Spleen (tissue), 11 donors: ENCODE results near the gene CDH13. TPM values are rescaled to one million over a fixed set of nuclear protein-coding genes. Genes with fewer than 3 reads are reported as not detected.
A peak's percentile ranks its signal among the peaks of the same experiment; 100 is the strongest.

ENCODE experiments used
- DNase-seq: peaks from one replicate; pipeline ENCODE4 v3.0.0-alpha.2; 2020
- H3K27ac ChIP-seq, 8 donors: fragments of 200-600 bp; sonication (generic) in 7 of 8; 1 replicate in 4 of 8; 2 replicates in 4 of 8; pipeline versions ENCODE4 v1.5.0 to v1.8.0; 2016 to 2021; ENCODE audit warnings: inconsistent platforms in 4 of 8, mild to moderate bottlenecking in 4 of 8, moderate library complexity in 1 of 8
- H3K27me3 ChIP-seq, 7 donors: fragments of 200-600 bp; sonication (generic) in 6 of 7; replicated peaks in 1 of 7; 1 replicate in 4 of 7; 2 replicates in 3 of 7; pipeline versions ENCODE4 v1.5.0 to v1.8.0; 2016 to 2021; ENCODE audit warnings: inconsistent platforms in 3 of 7, mild to moderate bottlenecking in 1 of 7
- H3K36me3 ChIP-seq, 6 donors: fragments of 200-600 bp; sonication (generic) in 5 of 6; 1 replicate in 4 of 6; 2 replicates in 2 of 6; pipeline versions ENCODE4 v1.5.0 to v1.8.0; 2016 to 2021; ENCODE audit warnings: inconsistent platforms in 2 of 6
- H3K4me1 ChIP-seq, 6 donors: fragments of 200-600 bp; sonication (generic) in 5 of 6; 1 replicate in 3 of 6; 2 replicates in 3 of 6; pipeline versions ENCODE4 v1.5.0 to v1.8.0; 2016 to 2021; ENCODE audit warnings: inconsistent platforms in 3 of 6
- H3K4me3 ChIP-seq, 8 donors: fragments of 200-600 bp; sonication (generic) in 7 of 8; 1 replicate in 4 of 8; 2 replicates in 4 of 8; pipeline versions ENCODE4 v1.5.0 to v1.8.0; 2016 to 2021; ENCODE audit warnings: inconsistent platforms in 4 of 8, mild to moderate bottlenecking in 4 of 8, moderate library complexity in 2 of 8
- H3K9me3 ChIP-seq, 8 donors: fragments of 200-600 bp; sonication (generic) in 7 of 8; 1 replicate in 4 of 8; 2 replicates in 4 of 8; pipeline versions ENCODE4 v1.5.0 to v1.8.0; 2016 to 2021; ENCODE audit warnings: inconsistent platforms in 4 of 8
- CTCF ChIP-seq, 11 experiments: fragments of 200-600 bp in 7 of 11; fragments of 450-650 bp in 4 of 11; sonication (generic) in 4 of 11; IDR thresholded peaks in 8 of 11; conservative IDR thresholded peaks in 3 of 11; 1 replicate in 7 of 11; 2 replicates in 4 of 11; pipeline versions ENCODE4 v1.4.0 to v1.8.0; 2016 to 2021; ENCODE audit warnings: antibody characterized with exemption in 11 of 11, inconsistent platforms in 4 of 11, mild to moderate bottlenecking in 1 of 11
- POLR2A ChIP-seq, 3 donors: fragments of 450-650 bp; IDR thresholded peaks; one replicate each; pipeline ENCODE4 v1.5.1; 2017; ENCODE audit warnings: antibody characterized with exemption in 3 of 3, mild to moderate bottlenecking in 1 of 3
- POLR2AphosphoS5 ChIP-seq, 3 donors: sonication (generic); formaldehyde crosslinking; IDR thresholded peaks; one replicate each; pipeline ENCODE4 v1.5.1; 2017; ENCODE audit warnings: antibody characterized with exemption in 3 of 3
- WGBS, 5 donors: extraction: QIAGEN DNeasy Blood & Tissue Kit in 3 of 5; methylation state at CpG; one replicate each; pipeline versions ENCODE4 v1.1.5 to v1.1.7; 2013 to 2018; 5-methylcytosine and 5-hydroxymethylcytosine counted together
- intact Hi-C: fragments of 100-400 bp; cut with DNase I; formaldehyde crosslinking; loops from one replicate; pipeline ENCODE4 v1.15.0; 2023; ENCODE audit warnings: low total_unique reads
- polyA plus RNA-seq, 3 donors: library from polyadenylated mRNA; stranded (reverse); fragments of 200-250 nt; gene quantifications; one replicate each; pipeline ENCODE4 v1.2.1, GENCODE V29; 2013
- total RNA-seq, 7 donors: library from RNA; depleted of rRNA in 3 of 7; stranded (reverse); fragments of >200 nt in 3 of 7; fragmentation: NEBNext Ultra II Directional in 4 of 7; extraction: Animal tissue kit (Norgen Biotek cat#: 25700) in 4 of 7; gene quantifications; one replicate each; pipeline versions ENCODE4 v1.1.0 to v1.2.1, GENCODE V29; 2016 to 2021
- donor health status: healthy with polysubstance abuse.
- donor health status: DM: no; HTN: no; CAD: no; lungs with moderate emphysema.
- donor health status: DM: no; HTN: no; CAD: no.
- donor health status: Bipolar disorder and iron deficiency.
- donor health status: healthy.
- donor health status: DM: no; HTN: no; CAD: no.
- donor health status: DM: yes; HTN: yes; CAD: no.

The CDH13 gene
- total and polyA plus RNA-seq, 10 donors = 0.13 to 4.6 (median 1.1) TPM

GRCh38 chr16:82996814-82997213 lies 370.0 kb downstream of the CDH13 start:
- Histone ChIP-seq H3K27me3 (no peaks in the 10 kb centered on the region), H3K27ac (peak overlapping the region in 2 of 8 donors; percentile 52 to 68), H3K4me1 (no peaks in the 10 kb centered on the region), H3K36me3 (no peaks in the 10 kb centered on the region), H3K4me3 (no peak overlapping the region), H3K9me3 (no peaks in the 10 kb centered on the region)
- WGBS, 5 donors = 82 to 95% (median 93%) methylated on average over 4 of the region's 4 CpGs
- intact Hi-C loops = no loop called here
- DNase-seq = no peak
- TF ChIP-seq POLR2A (IDR thresholded peaks at IDR 0.05) (no peak), POLR2AphosphoS5 (IDR thresholded peaks at IDR 0.05) (no peak), CTCF (IDR thresholded peaks at IDR 0.05 in 8 of 11, conservative IDR thresholded peaks at IDR 0.05 in 3 of 11) (no peak)

GRCh38 chr16:82999711-83000110 lies 372.9 kb downstream of the CDH13 start:
- Histone ChIP-seq H3K4me3 (no peak overlapping the region), H3K36me3 (no peaks in the 10 kb centered on the region), H3K4me1 (no peaks in the 10 kb centered on the region), H3K9me3 (no peaks in the 10 kb centered on the region), H3K27me3 (no peaks in the 10 kb centered on the region), H3K27ac (no peak overlapping the region)
- no peak for DNase-seq
- intact Hi-C loops = no loop called here
- 81 to 94% (median 86%) methylated on average over 6 of the region's 6 CpGs for WGBS, 5 donors
- TF ChIP-seq POLR2A (IDR thresholded peaks at IDR 0.05) = no peak
- no peak for TF ChIP-seq CTCF (IDR thresholded peaks at IDR 0.05 in 8 of 11, conservative IDR thresholded peaks at IDR 0.05 in 3 of 11)
- no peak for TF ChIP-seq POLR2AphosphoS5 (IDR thresholded peaks at IDR 0.05)

GRCh38 chr16:83002351-83003334 lies 375.9 kb downstream of the CDH13 start:
- no peaks in the 10 kb centered on the region for H3K4me1 ChIP-seq
- peaks cover 0 to 4% (median 0%) of the 10 kb centered on the region in 7 donors for H3K27me3 ChIP-seq
- WGBS, 5 donors = 80 to 90% (median 85%) methylated on average over 8 of the region's 8 CpGs
- no peak for TF ChIP-seq POLR2AphosphoS5 (IDR thresholded peaks at IDR 0.05)
- H3K27ac ChIP-seq = no peak overlapping the region
- no peaks in the 10 kb centered on the region for H3K9me3 ChIP-seq
- H3K4me3 ChIP-seq = no peak overlapping the region
- H3K36me3 ChIP-seq = no peaks in the 10 kb centered on the region
- intact Hi-C loops = no loop called here
- DNase-seq = no peak

- WGBS, 5 donors = 67 to 92% (median 80%) methylated on average over 4 of the region's 4 CpGs
- intact Hi-C loops = no loop called here
- no peak overlapping the region for H3K27ac ChIP-seq
- H3K27me3 ChIP-seq = peaks cover 0 to 5% (median 0%) of the 10 kb centered on the region in 7 donors
- no peak overlapping the region for H3K4me3 ChIP-seq
- no peaks in the 10 kb centered on the region for H3K36me3 ChIP-seq
- no peak for DNase-seq
- no peaks in the 10 kb centered on the region for H3K4me1 ChIP-seq
- TF ChIP-seq POLR2A (IDR thresholded peaks at IDR 0.05) (no peak), CTCF (IDR thresholded peaks at IDR 0.05 in 8 of 11, conservative IDR thresholded peaks at IDR 0.05 in 3 of 11) (no peak)
- no peaks in the 10 kb centered on the region for H3K9me3 ChIP-seq
These were observed 378.3 kb downstream of the CDH13 start for GRCh38 chr16:83004868-83005652.
